Smooth muscle cell (in vitro differentiated cells): ENCODE data around the gene CYB5B. TPM values are rescaled to one million over a fixed set of nuclear protein-coding genes. Genes with fewer than 3 reads are reported as not detected.
"Not testable (repeated sequence)": the region's sequence is repeated elsewhere in the genome, so short reads cannot be mapped to it uniquely, and the experiment has no call there.

ENCODE experiments used
- DNase-seq: peaks from one replicate; lab custom pipeline; 2025; ENCODE audit not compliant: unreplicated experiment; lab: John Stamatoyannopoulos, UW
- H2AFZ ChIP-seq: fragments of 200-600 bp; sonication (generic); 2 replicates; pipeline ENCODE4 v1.6.0; 2016; ENCODE audit warnings: antibody characterized with exemption, low read depth, mild to moderate bottlenecking
- H3F3A ChIP-seq: fragments of 200-600 bp; sonication (generic); 2 replicates; pipeline ENCODE4 v1.6.0; 2017; ENCODE audit warnings: antibody characterized with exemption, low read depth
- H3K27ac ChIP-seq: fragments of 200-600 bp; sonication (generic); 2 replicates; pipeline ENCODE4 v1.5.1; 2016; ENCODE audit warnings: low read depth, mild to moderate bottlenecking
- H3K27me3 ChIP-seq: fragments of 200-600 bp; sonication (generic); 2 replicates; pipeline ENCODE4 v1.6.1; 2016; ENCODE audit warnings: low read depth, mild to moderate bottlenecking
- H3K36me3 ChIP-seq: fragments of 200-600 bp; sonication (generic); 2 replicates; pipeline ENCODE4 v1.5.1; 2016; ENCODE audit warnings: low read depth
- H3K4me1 ChIP-seq: fragments of 200-600 bp; sonication (generic); 2 replicates; pipeline ENCODE4 v1.5.1; 2016; ENCODE audit warnings: low read depth
- H3K4me2 ChIP-seq: fragments of 200-600 bp; sonication (generic); 2 replicates; pipeline ENCODE4 v1.6.0; 2016; ENCODE audit warnings: mild to moderate bottlenecking
- H3K4me3 ChIP-seq: fragments of 200-600 bp; sonication (generic); 2 replicates; pipeline ENCODE4 v1.5.1; 2016; ENCODE audit warnings: mild to moderate bottlenecking
- H3K79me2 ChIP-seq: fragments of 200-600 bp; sonication (generic); 2 replicates; pipeline ENCODE4 v1.6.0; 2016; ENCODE audit warnings: low read depth, mild to moderate bottlenecking
- H3K9ac ChIP-seq: fragments of 200-600 bp; sonication (generic); 2 replicates; pipeline ENCODE4 v1.6.0; 2016; ENCODE audit warnings: low read depth
- H3K9me3 ChIP-seq: fragments of 200-600 bp; sonication (generic); replicated peaks from 2 replicates; pipeline ENCODE4 v1.5.1; 2016; ENCODE audit warnings: low read depth
- H4K20me1 ChIP-seq: fragments of 200-600 bp; sonication (generic); 2 replicates; pipeline ENCODE4 v1.6.0; 2016; ENCODE audit warnings: low read depth
- WGBS: methylation state at CpG from one replicate; pipeline ENCODE4 v1.1.7; 2016; ENCODE audit warnings: low lambda C conversion rate; 5-methylcytosine and 5-hydroxymethylcytosine counted together
- polyA plus RNA-seq: library from polyadenylated mRNA; unstranded; fragments of >200 nt; fragmentation: Nextera tagmentation; extraction: Ambion mirVana; gene quantifications from 2 replicates; pipeline ENCODE4 v1.2.1, GENCODE V29; 2016
- total RNA-seq: library from RNA; depleted of rRNA; stranded (reverse); fragments of >200 nt; gene quantifications from 2 replicates; pipeline ENCODE4 v1.2.3, GENCODE V29; 2014
- TF ChIP-seq, protein P1 (sequence below): fragments of 200-600 bp; sonication (generic); IDR thresholded peaks from 2 replicates; pipeline ENCODE4 v1.5.1; 2017; ENCODE audit warnings: borderline replicate concordance, mild to moderate bottlenecking, antibody characterized with exemption; ENCODE audit not compliant: insufficient read depth, poor library complexity, severe bottlenecking

Gene CYB5B
- total and polyA plus RNA-seq, 2 experiments from 2014 or later, result 64.0 to 99.8 TPM

DNA sequence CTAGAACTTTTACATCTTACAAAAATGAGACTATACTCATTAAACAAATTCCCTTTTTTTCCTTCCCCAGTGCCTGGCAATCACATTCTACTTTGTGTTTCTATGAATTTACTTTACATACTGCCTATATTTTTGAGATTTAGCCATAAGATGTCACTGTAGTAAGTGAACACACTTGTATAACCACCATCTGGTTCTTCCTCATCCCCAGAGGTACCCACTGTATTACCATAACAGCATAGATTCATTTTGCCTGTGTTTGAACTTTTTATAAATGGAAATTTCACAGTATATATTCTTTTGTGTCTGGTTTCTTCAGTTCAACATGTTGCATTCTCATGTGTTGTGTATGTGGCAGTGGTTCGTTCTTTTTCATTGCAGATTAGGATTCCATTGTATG is 15.8 kb downstream of the CYB5B start:
- no peak overlapping the region for H2AFZ ChIP-seq
- no peaks in the 10 kb centered on the region for H3K9me3 ChIP-seq
- peaks cover 94% of the 10 kb centered on the region for H3K79me2 ChIP-seq
- no peaks in the 10 kb centered on the region for H3K4me1 ChIP-seq
- H3K4me3 ChIP-seq, result no peak overlapping the region
- no peak for DNase-seq
- TF ChIP-seq, protein P1, sequence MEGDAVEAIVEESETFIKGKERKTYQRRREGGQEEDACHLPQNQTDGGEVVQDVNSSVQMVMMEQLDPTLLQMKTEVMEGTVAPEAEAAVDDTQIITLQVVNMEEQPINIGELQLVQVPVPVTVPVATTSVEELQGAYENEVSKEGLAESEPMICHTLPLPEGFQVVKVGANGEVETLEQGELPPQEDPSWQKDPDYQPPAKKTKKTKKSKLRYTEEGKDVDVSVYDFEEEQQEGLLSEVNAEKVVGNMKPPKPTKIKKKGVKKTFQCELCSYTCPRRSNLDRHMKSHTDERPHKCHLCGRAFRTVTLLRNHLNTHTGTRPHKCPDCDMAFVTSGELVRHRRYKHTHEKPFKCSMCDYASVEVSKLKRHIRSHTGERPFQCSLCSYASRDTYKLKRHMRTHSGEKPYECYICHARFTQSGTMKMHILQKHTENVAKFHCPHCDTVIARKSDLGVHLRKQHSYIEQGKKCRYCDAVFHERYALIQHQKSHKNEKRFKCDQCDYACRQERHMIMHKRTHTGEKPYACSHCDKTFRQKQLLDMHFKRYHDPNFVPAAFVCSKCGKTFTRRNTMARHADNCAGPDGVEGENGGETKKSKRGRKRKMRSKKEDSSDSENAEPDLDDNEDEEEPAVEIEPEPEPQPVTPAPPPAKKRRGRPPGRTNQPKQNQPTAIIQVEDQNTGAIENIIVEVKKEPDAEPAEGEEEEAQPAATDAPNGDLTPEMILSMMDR, result no peak
- no peaks in the 10 kb centered on the region for H3K27me3 ChIP-seq
- H3K36me3 ChIP-seq, result no peaks in the 10 kb centered on the region
- WGBS, result 97% methylated on average over 1 of the region's 1 CpG
- H3K9ac ChIP-seq, result no peak overlapping the region
- H3K27ac ChIP-seq, result no peak overlapping the region
- H4K20me1 ChIP-seq, result peaks cover 35% of the 10 kb centered on the region
- no peaks in the 10 kb centered on the region for H3F3A ChIP-seq
- H3K4me2 ChIP-seq, result no peak overlapping the region

GRCh38 chr16:69441030-69441429 is 16.6 kb downstream of the CYB5B start:
- H4K20me1 ChIP-seq, result peaks cover 37% of the 10 kb centered on the region
- not testable (repeated sequence) for H3K27ac ChIP-seq, H3F3A ChIP-seq, H3K36me3 ChIP-seq, H3K4me2 ChIP-seq, H3K27me3 ChIP-seq, DNase-seq, H3K4me1 ChIP-seq, H2AFZ ChIP-seq, H3K4me3 ChIP-seq, H3K9ac ChIP-seq, H3K9me3 ChIP-seq
- 98% methylated on average over 7 of the region's 7 CpGs for WGBS
- peaks cover 94% of the 10 kb centered on the region for H3K79me2 ChIP-seq

DNA sequence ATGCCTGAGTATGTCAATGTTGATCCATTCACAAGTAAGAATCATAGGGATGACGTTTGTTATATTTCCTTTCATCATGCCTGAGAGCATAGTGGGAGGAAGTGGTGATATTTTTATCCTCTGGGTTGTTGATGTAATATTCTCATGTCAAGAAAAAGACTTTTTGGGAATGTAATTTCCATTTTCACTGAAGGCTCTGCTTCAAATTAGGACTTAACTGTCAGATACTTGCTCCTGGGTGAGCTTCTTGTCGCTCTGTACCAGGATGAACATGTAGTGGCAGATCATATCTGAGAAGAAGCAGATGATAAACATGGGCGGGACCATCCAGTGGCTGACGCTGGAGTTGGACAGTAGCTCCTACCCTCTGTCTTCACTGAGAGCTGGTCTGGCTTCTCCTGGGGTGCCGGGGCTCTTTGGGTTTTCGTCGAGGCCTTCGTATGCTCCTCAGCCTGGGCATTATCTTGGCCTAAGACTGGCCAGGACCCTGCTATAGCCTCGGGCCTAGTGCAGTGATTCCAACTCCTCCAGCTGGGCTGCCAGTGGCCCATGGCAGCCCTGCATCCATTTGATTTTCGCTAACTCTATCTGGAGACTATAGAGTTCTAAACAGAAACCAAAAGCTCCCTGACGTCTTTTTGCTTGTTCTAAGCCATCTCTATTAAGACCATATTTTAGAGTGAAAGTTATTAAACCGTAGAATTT is 19.7 kb downstream of the CYB5B start:
- peaks cover 3% of the 10 kb centered on the region for H3K36me3 ChIP-seq
- peaks cover 21% of the 10 kb centered on the region for H4K20me1 ChIP-seq
- H3K4me1 ChIP-seq, result no peaks in the 10 kb centered on the region
- no peak for DNase-seq
- H3K79me2 ChIP-seq, result peaks cover 74% of the 10 kb centered on the region
- TF ChIP-seq, protein P1, result no peak
- no peak overlapping the region for H3K9ac ChIP-seq
- H3K4me3 ChIP-seq, result peak overlapping the region; percentile 3
- peak overlapping the region; percentile 3 for H3K4me2 ChIP-seq
- H3F3A ChIP-seq, result no peaks in the 10 kb centered on the region
- H3K9me3 ChIP-seq, result no peaks in the 10 kb centered on the region
- no peak overlapping the region for H3K27ac ChIP-seq
- H2AFZ ChIP-seq, result no peak overlapping the region
- H3K27me3 ChIP-seq, result no peaks in the 10 kb centered on the region
- WGBS, result 68% methylated on average over 12 of the region's 12 CpGs

GRCh38 chr16:69444873-69445517 is 20.6 kb downstream of the CYB5B start:
- Histone ChIP-seq H3K9me3 (no peaks in the 10 kb centered on the region), H3F3A (no peaks in the 10 kb centered on the region), H3K9ac (no peak overlapping the region), H3K36me3 (peaks cover 3% of the 10 kb centered on the region), H3K79me2 (peaks cover 66% of the 10 kb centered on the region), H3K4me2 (peak overlapping the region; percentile 3), H3K4me3 (peak overlapping the region; percentile 3), H3K27ac (no peak overlapping the region), H3K27me3 (no peaks in the 10 kb centered on the region), H3K4me1 (no peaks in the 10 kb centered on the region), H4K20me1 (peaks cover 16% of the 10 kb centered on the region), H2AFZ (no peak overlapping the region)
- TF ChIP-seq, protein P1, result no peak
- 94% methylated on average over 2 of the region's 2 CpGs for WGBS
- no peak for DNase-seq
